T-cell (primary cell): ENCODE results near the gene REPIN1. TPM values are rescaled to one million over a fixed set of nuclear protein-coding genes. Genes with fewer than 3 reads are reported as not detected.
A peak's percentile ranks its signal among the peaks of the same experiment; 100 is the strongest.

Experiments
- ATAC-seq, 4 experiments: fragments of 200-7000 bp in 3 of 4; fragments of 150-1000 bp in 1 of 4; cut with Tn5 transposase; replicated peaks in 1 of 4; 1 replicate in 3 of 4; 2 replicates in 1 of 4; pipeline ENCODE4 v1.10.0; 2021; ENCODE audit warnings: moderate library complexity in 3 of 4, mild to moderate bottlenecking in 2 of 4, moderate number of reproducible peaks in 1 of 4
- CTCF ChIA-PET, 2 donors: fragments of 300-600 bp; sonication (Branson Sonifier 250); formaldehyde crosslinking; loops; one replicate each; lab custom pipeline; 2022; ENCODE audit warnings: antibody characterized with exemption in 2 of 2; lab: Charles Lee
- POLR2A ChIA-PET, 2 donors: fragments of 300-600 bp; sonication (Branson Sonifier 250); formaldehyde crosslinking; loops; one replicate each; lab custom pipeline; 2022; ENCODE audit warnings: antibody characterized with exemption in 2 of 2; lab: Charles Lee
- DNase-seq, 35 experiments: peaks; one replicate each; pipeline versions ENCODE4 v3.0.0 to v3.0.0-alpha.2; 2013 to 2023
- H3K27ac ChIP-seq: one replicate; pipeline ENCODE4 v1.5.1; 2013; ENCODE audit warnings: low read length
- H3K27me3 ChIP-seq, 2 experiments: replicated peaks in 1 of 2; 1 replicate in 1 of 2; 2 replicates in 1 of 2; pipeline versions ENCODE4 v1.6.1 to v1.7.0; 2013; ENCODE audit warnings: low read length in 1 of 2, mixed read lengths in 1 of 2; ENCODE audit not compliant: control insufficient read depth in 2 of 2, insufficient read depth in 2 of 2; ENCODE audit errors: extremely low read depth in 1 of 2
- H3K36me3 ChIP-seq, 2 donors: 1 replicate in 1 of 2; 2 replicates in 1 of 2; pipeline versions ENCODE4 v1.6.1 to v1.7.0; 2013; ENCODE audit warnings: low read length in 1 of 2; ENCODE audit not compliant: control insufficient read depth in 2 of 2, insufficient read depth in 1 of 2; ENCODE audit errors: extremely low read depth in 1 of 2
- H3K4me1 ChIP-seq, 2 experiments: 1 replicate in 1 of 2; 2 replicates in 1 of 2; pipeline versions ENCODE4 v1.6.1 to v1.7.0; 2013; ENCODE audit warnings: low read length in 2 of 2, mixed read lengths in 1 of 2; ENCODE audit not compliant: insufficient read depth in 2 of 2, control insufficient read depth in 1 of 2; ENCODE audit errors: extremely low read depth in 1 of 2
- H3K4me3 ChIP-seq, 2 donors: 1 replicate in 1 of 2; 2 replicates in 1 of 2; pipeline versions ENCODE4 v1.5.1 to v1.7.0; 2013; ENCODE audit warnings: mild to moderate bottlenecking in 2 of 2, low read length in 1 of 2, moderate library complexity in 1 of 2; ENCODE audit not compliant: control insufficient read depth in 1 of 2; ENCODE audit errors: extremely low read depth in 1 of 2
- H3K9me3 ChIP-seq: 2 replicates; pipeline ENCODE4 v1.7.0; 2013
- H3K27ac Mint-ChIP-seq, 2 donors: one replicate each; pipeline ENCODE4 v1.8.0; 2020 to 2021; ENCODE audit warnings: mild to moderate bottlenecking in 2 of 2, mixed read lengths in 2 of 2
- H3K27me3 Mint-ChIP-seq, 2 donors: one replicate each; pipeline ENCODE4 v1.8.0; 2021 to 2022; ENCODE audit warnings: mixed read lengths in 2 of 2
- H3K36me3 Mint-ChIP-seq: one replicate; pipeline ENCODE4 v1.8.0; 2021; ENCODE audit warnings: mixed read lengths
- H3K4me1 Mint-ChIP-seq, 3 donors: one replicate each; pipeline ENCODE4 v1.8.0; 2020 to 2022; ENCODE audit warnings: mixed read lengths in 3 of 3, mild to moderate bottlenecking in 1 of 3
- H3K4me3 Mint-ChIP-seq, 3 donors: one replicate each; pipeline ENCODE4 v1.8.0; 2020 to 2022; ENCODE audit warnings: mild to moderate bottlenecking in 3 of 3, mixed read lengths in 3 of 3, moderate library complexity in 3 of 3
- H3K9me3 Mint-ChIP-seq, 3 donors: one replicate each; pipeline ENCODE4 v1.8.0; 2020 to 2022; ENCODE audit warnings: mixed read lengths in 3 of 3
- WGBS: methylation state at CpG from one replicate; pipeline ENCODE4 v1.1.5; 2013; ENCODE audit warnings: missing lambda C conversion rate; ENCODE audit not compliant: insufficient coverage; 5-methylcytosine and 5-hydroxymethylcytosine counted together
- total RNA-seq, 35 experiments: library from RNA in 6 of 35; stranded (reverse) in 6 of 35; fragments of 120-200 nt in 1 of 35; gene quantifications; one replicate each; pipeline versions ENCODE4 v1.2.1 to v1.2.4 and lab custom pipeline; 2013 to 2026

Gene REPIN1
- total RNA-seq, 5 donors from 2014 or later (not counting 1 experiment from before 2014, with no cell fraction given): 64.0 to 110 (median 101) TPM

- Histone ChIP-seq H3K27ac (peak overlapping the region; percentile 96), H3K4me3 (peak overlapping the region; percentile 80 to 88), H3K36me3 (peaks cover under 1 to 4% of the 10 kb centered on the region in 2 donors), H3K9me3 (no peaks in the 10 kb centered on the region), H3K4me1 (peaks cover 8 to 39% of the 10 kb centered on the region in 2 experiments), H3K27me3 (no peaks in the 10 kb centered on the region)
- ChIA-PET POLR2A (interaction anchor here in 1 of 2 donors (0.6 kb wide), 2 partner anchors 35 to 37 kb away, joined by 3 read pairs; no protein-coding TSS in a partner anchor), CTCF (interaction anchor here in 1 of 2 donors (0.5 to 1.0 kb wide), 3 partner anchors 11 to 410 kb away, joined by 3 to 4 read pairs (median 3); no protein-coding TSS in a partner anchor)
- H3K4me3 Mint-ChIP-seq: peak overlapping the region; percentile 91 to 94 (median 92)
- ATAC-seq (no peak), DNase-seq (no peak)
- no peaks in the 10 kb centered on the region for H3K9me3 Mint-ChIP-seq
- H3K36me3 Mint-ChIP-seq: peaks cover 10% of the 10 kb centered on the region
- H3K4me1 Mint-ChIP-seq: peaks cover 36 to 48% (median 36%) of the 10 kb centered on the region in 3 donors
- H3K27ac Mint-ChIP-seq: peak overlapping the region; percentile 94 to 96
- WGBS: 38% methylated on average over 2 of the region's 16 CpGs
- H3K27me3 Mint-ChIP-seq: no peaks in the 10 kb centered on the region
Measured at GRCh38 chr7:150404172-150404804, 35.7 kb downstream of the REPIN1 start.

- ATAC-seq (peak; percentile 80 to 87 (median 85)), DNase-seq (peak; percentile 39 to 88 (median 67))
- ChIA-PET CTCF (interaction anchor here (0.5 to 2.4 kb wide), 8 partner anchors 12 to 410 kb away, joined by 3 to 6 read pairs (median 4); no protein-coding TSS in a partner anchor), POLR2A (interaction anchor here (0.5 to 0.7 kb wide), 6 partner anchors 10 to 1472 kb away, joined by 3 to 4 read pairs (median 4); partner anchors contain the start of gene PRKAG2 (in 1 of the 2))
- peak overlapping the region; percentile 91 to 94 (median 92) for H3K4me3 Mint-ChIP-seq
- H3K4me1 Mint-ChIP-seq: peaks cover 36 to 51% (median 36%) of the 10 kb centered on the region in 3 donors
- H3K4me1 ChIP-seq: peaks cover 8 to 39% of the 10 kb centered on the region in 2 experiments
- H3K27me3 Mint-ChIP-seq: no peaks in the 10 kb centered on the region
- H3K4me3 ChIP-seq: peak overlapping the region; percentile 80 to 88
- no peaks in the 10 kb centered on the region for H3K9me3 ChIP-seq
- under 1% methylated on average over 80 of the region's 86 CpGs for WGBS
- peak overlapping the region; percentile 96 for H3K27ac ChIP-seq
- peaks cover 5 to 11% of the 10 kb centered on the region in 2 donors for H3K36me3 ChIP-seq
- H3K9me3 Mint-ChIP-seq: no peaks in the 10 kb centered on the region
- H3K27me3 ChIP-seq: no peaks in the 10 kb centered on the region
- peaks cover 10% of the 10 kb centered on the region for H3K36me3 Mint-ChIP-seq
- H3K27ac Mint-ChIP-seq: peak overlapping the region; percentile 98 to 99
Measured at GRCh38 chr7:150404805-150405583, 36.4 kb downstream of the REPIN1 start.

- Mint-ChIP-seq H3K4me1 (peaks cover 36 to 51% (median 36%) of the 10 kb centered on the region in 3 donors), H3K36me3 (peaks cover 10% of the 10 kb centered on the region), H3K27ac (peak overlapping the region; percentile 98 to 99), H3K4me3 (peak overlapping the region; percentile 91 to 94 (median 92)), H3K27me3 (no peaks in the 10 kb centered on the region), H3K9me3 (no peaks in the 10 kb centered on the region)
- H3K4me1 ChIP-seq: peaks cover 8 to 39% of the 10 kb centered on the region in 2 experiments
- no peaks in the 10 kb centered on the region for H3K27me3 ChIP-seq
- WGBS: 3% methylated on average over 35 of the region's 35 CpGs
- ATAC-seq (peak; percentile 32 to 44 (median 40)), DNase-seq (peak in 11 of 35 experiments; percentile 12 to 49 (median 27))
- H3K36me3 ChIP-seq: peaks cover 7 to 19% of the 10 kb centered on the region in 2 donors
- H3K9me3 ChIP-seq: no peaks in the 10 kb centered on the region
- peak overlapping the region; percentile 80 to 88 for H3K4me3 ChIP-seq
- CTCF ChIA-PET: interaction anchor here (0.5 to 2.4 kb wide), 8 partner anchors 15 to 50 kb away, joined by 3 to 6 read pairs (median 4); no protein-coding TSS in a partner anchor
- peak overlapping the region; percentile 82 for H3K27ac ChIP-seq
- POLR2A ChIA-PET: interaction anchor here (0.5 to 0.7 kb wide), 6 partner anchors 9 to 1471 kb away, joined by 3 to 4 read pairs (median 4); partner anchors contain the start of gene PRKAG2 (in 1 of the 2)
Measured at GRCh38 chr7:150405584-150406311, 37.1 kb downstream of the REPIN1 start.

GRCh38 chr7:150406312-150406566 is 37.6 kb downstream of the REPIN1 start:
- Histone ChIP-seq H3K4me1 (peaks cover 8 to 39% of the 10 kb centered on the region in 2 experiments), H3K4me3 (peak overlapping the region; percentile 80 to 88), H3K27me3 (no peaks in the 10 kb centered on the region), H3K36me3 (peaks cover 7 to 23% of the 10 kb centered on the region in 2 donors), H3K27ac (peak overlapping the region; percentile 82), H3K9me3 (no peaks in the 10 kb centered on the region)
- Mint-ChIP-seq H3K36me3 (peaks cover 10% of the 10 kb centered on the region), H3K4me3 (peak overlapping the region; percentile 91 to 94 (median 92)), H3K27me3 (no peaks in the 10 kb centered on the region), H3K4me1 (peaks cover 36 to 55% (median 37%) of the 10 kb centered on the region in 3 donors), H3K27ac (peak overlapping the region; percentile 98 to 99), H3K9me3 (no peaks in the 10 kb centered on the region)
- ChIA-PET POLR2A (interaction anchor here (0.6 to 1.0 kb wide), 2 partner anchors 11 to 214 kb away, joined by 3 to 4 read pairs; no protein-coding TSS in a partner anchor), CTCF (interaction anchor here (0.5 to 2.4 kb wide), 7 partner anchors 34 to 49 kb away, joined by 3 to 6 read pairs (median 4); no protein-coding TSS in a partner anchor)
- DNase-seq (peak in 4 of 35 experiments; percentile 8 to 43 (median 15)), ATAC-seq (peak in 3 of 4 experiments; percentile 12 to 19 (median 15))
- WGBS: 26% methylated on average over 2 of the region's 2 CpGs

GRCh38 chr7:150406567-150407421 is 38.2 kb downstream of the REPIN1 start:
- Histone ChIP-seq H3K9me3 (no peaks in the 10 kb centered on the region), H3K36me3 (peaks cover 7 to 26% of the 10 kb centered on the region in 2 donors), H3K27me3 (no peaks in the 10 kb centered on the region), H3K4me1 (peaks cover 8 to 39% of the 10 kb centered on the region in 2 experiments), H3K4me3 (peak overlapping the region; percentile 80 to 88), H3K27ac (peak overlapping the region; percentile 82)
- Mint-ChIP-seq H3K4me3 (peak overlapping the region; percentile 91 to 94 (median 92)), H3K27ac (peak overlapping the region; percentile 98 to 99), H3K36me3 (peaks cover 12% of the 10 kb centered on the region), H3K4me1 (peaks cover 36 to 55% (median 37%) of the 10 kb centered on the region in 3 donors), H3K27me3 (no peaks in the 10 kb centered on the region), H3K9me3 (no peaks in the 10 kb centered on the region)
- WGBS: 21% methylated on average over 5 of the region's 10 CpGs
- DNase-seq (peak in 11 of 35 experiments; percentile 17 to 65 (median 22)), ATAC-seq (peak; percentile 25 to 56 (median 32))
- CTCF ChIA-PET: interaction anchor here (0.6 to 2.4 kb wide), 9 partner anchors 12 to 61 kb away, joined by 3 to 7 read pairs (median 4); no protein-coding TSS in a partner anchor
- POLR2A ChIA-PET: interaction anchor here (0.5 to 1.0 kb wide), 2 partner anchors 18 to 214 kb away, joined by 3 to 4 read pairs; no protein-coding TSS in a partner anchor
